HepG2 (cell line): ENCODE results near the gene CAMTA2. TPM values are rescaled to one million over a fixed set of nuclear protein-coding genes. Genes with fewer than 3 reads are reported as not detected.

Experiments
- ARNT2 ChIP-seq: sonication (generic); formaldehyde crosslinking; IDR thresholded peaks from 2 replicates; pipeline ENCODE4 v1.8.0; 2022; ENCODE audit warnings: mild to moderate bottlenecking, low read depth, missing genetic modification reagents, moderate library complexity
- ARNTL ChIP-seq: sonication (generic); formaldehyde crosslinking; IDR thresholded peaks from 2 replicates; pipeline ENCODE4 v1.4.0; 2020; ENCODE audit warnings: mild to moderate bottlenecking, missing genetic modification reagents
- EED ChIP-seq: sonication (generic); formaldehyde crosslinking; IDR thresholded peaks from 2 replicates; pipeline ENCODE4 v1.5.0; 2020; ENCODE audit warnings: mild to moderate bottlenecking, missing genetic modification reagents
- FOXC1 ChIP-seq: sonication (generic); formaldehyde crosslinking; IDR thresholded peaks from 2 replicates; pipeline ENCODE4 v1.8.0; 2022; ENCODE audit warnings: mild to moderate bottlenecking, missing genetic modification reagents, borderline replicate concordance
- IKZF5 ChIP-seq: IDR thresholded peaks from 2 replicates; pipeline ENCODE4 v1.6.1; 2018; ENCODE audit warnings: missing genetic modification reagents, mild to moderate bottlenecking, missing compliant biosample characterization
- KDM2A ChIP-seq: sonication (generic); formaldehyde crosslinking; IDR thresholded peaks from 2 replicates; pipeline ENCODE4 v1.4.0; 2020; ENCODE audit warnings: low read depth, missing genetic modification reagents, borderline replicate concordance
- MZF1 ChIP-seq: sonication (generic); formaldehyde crosslinking; IDR thresholded peaks from 2 replicates; pipeline ENCODE4 v1.8.1; 2023; ENCODE audit warnings: mild to moderate bottlenecking, missing genetic modification reagents, borderline replicate concordance
- RORA ChIP-seq: sonication (generic); formaldehyde crosslinking; IDR thresholded peaks from 2 replicates; pipeline ENCODE4 v1.5.0; 2020; ENCODE audit warnings: mild to moderate bottlenecking, missing genetic modification reagents, moderate library complexity
- SAP130 ChIP-seq: IDR thresholded peaks from 2 replicates; pipeline ENCODE4 v1.6.1; 2016; ENCODE audit warnings: low read depth
- SP5 ChIP-seq: IDR thresholded peaks from 2 replicates; pipeline ENCODE4 v1.6.1; 2016; ENCODE audit warnings: low read depth, borderline replicate concordance
- TFDP1 ChIP-seq: IDR thresholded peaks from 2 replicates; pipeline ENCODE4 v1.6.1; 2016; ENCODE audit warnings: missing compliant biosample characterization, missing genetic modification reagents, borderline replicate concordance
- THAP11 ChIP-seq: IDR thresholded peaks from 2 replicates; pipeline ENCODE4 v1.6.1; 2016; ENCODE audit warnings: missing biosample characterization, missing genetic modification reagents
- TSC22D2 ChIP-seq: sonication (generic); formaldehyde crosslinking; IDR thresholded peaks from 2 replicates; pipeline ENCODE4 v1.5.1; 2020; ENCODE audit warnings: missing genetic modification reagents, mild to moderate bottlenecking, borderline replicate concordance
- YEATS2 ChIP-seq: sonication (generic); formaldehyde crosslinking; IDR thresholded peaks from 2 replicates; pipeline ENCODE4 v1.4.0; 2020; ENCODE audit warnings: missing genetic modification reagents, borderline replicate concordance
- ZBTB37 ChIP-seq: sonication (generic); formaldehyde crosslinking; IDR thresholded peaks from 2 replicates; pipeline ENCODE4 v1.4.0; 2020; ENCODE audit warnings: mild to moderate bottlenecking, missing genetic modification reagents
- ZBTB7B ChIP-seq: sonication (generic); formaldehyde crosslinking; IDR thresholded peaks from 2 replicates; pipeline ENCODE4 v1.4.0; 2020; ENCODE audit warnings: missing genetic modification reagents
- ZNF329 ChIP-seq: sonication (generic); formaldehyde crosslinking; IDR thresholded peaks from 2 replicates; pipeline ENCODE4 v1.9.0; 2021; ENCODE audit warnings: low read depth, mild to moderate bottlenecking, missing genetic modification reagents
- ZNF333 ChIP-seq: sonication (generic); formaldehyde crosslinking; IDR thresholded peaks from 2 replicates; pipeline ENCODE4 v1.4.0; 2020; ENCODE audit warnings: mild to moderate bottlenecking, missing genetic modification reagents, borderline replicate concordance
- ZNF530 ChIP-seq: sonication (generic); formaldehyde crosslinking; IDR thresholded peaks from 2 replicates; pipeline ENCODE4 v1.5.0; 2020; ENCODE audit warnings: low read depth, mild to moderate bottlenecking, missing genetic modification reagents
- ZNF609 ChIP-seq: sonication (generic); formaldehyde crosslinking; IDR thresholded peaks from 2 replicates; pipeline ENCODE4 v1.4.0; 2020; ENCODE audit warnings: mild to moderate bottlenecking, missing genetic modification reagents, borderline replicate concordance
- polyA plus RNA-seq, 8 experiments: library from polyadenylated mRNA; depleted of rRNA in 3 of 8; stranded (reverse) in 7 of 8; unstranded in 1 of 8; fragments of >200 nt; fragmentation: Illumina TruSeq in 4 of 8; extraction: Trizol in 4 of 8; gene quantifications; 2 replicates each; pipeline versions ENCODE4 v1.2.1 to v1.2.3, GENCODE V29; 2011 to 2016; ENCODE audit warnings: low read depth in 4 of 8, missing spikeins in 1 of 8, mixed read lengths in 1 of 8; ENCODE audit not compliant: insufficient read depth in 1 of 8
- total RNA-seq, 5 experiments: library from RNA; depleted of rRNA; stranded (reverse); fragments of >200 nt; fragmentation: Illumina TruSeq; extraction: Trizol; gene quantifications; 2 replicates each; pipeline ENCODE4 v1.2.3, GENCODE V29; 2016; ENCODE audit warnings: low read depth in 1 of 5

Gene CAMTA2
- total and polyA plus RNA-seq, 2 of the 13 experiments (the other 11 are each of a cell fraction or from before 2014, with no cell fraction given) = 4.1 to 7.1 TPM

GRCh38 chr17:4947411-4948165 is 39.9 kb downstream of the CAMTA2 start (continued):
- TF ChIP-seq SP5 (no peak), THAP11 (CRISPR knock-in tag) (peak; percentile 4), ZBTB7B (0 out of 2 replicates have a peak, but pooled peaks have one; percentile 22), TFDP1 (CRISPR knock-in tag) (peak; percentile 58; the same call in 1 of the 2 replicates), ZNF530 (CRISPR knock-in tag) (no peak), ARNTL (CRISPR knock-in tag) (peak; percentile 31; the same call in 1 of the 2 replicates), MZF1 (CRISPR knock-in tag) (no peak), YEATS2 (CRISPR knock-in tag) (0 out of 2 replicates have a peak, but pooled peaks have one; percentile 39), ZBTB37 (CRISPR knock-in tag) (no peak), ZNF333 (CRISPR knock-in tag) (peak; percentile 49; the same call in 1 of the 2 replicates), FOXC1 (CRISPR knock-in tag) (peak; percentile 22; the same call in 1 of the 2 replicates), EED (CRISPR knock-in tag) (peak; percentile 86; the same call in 1 of the 2 replicates), SAP130 (CRISPR knock-in tag) (peak; percentile 53; the same call in 1 of the 2 replicates), RORA (CRISPR knock-in tag) (no peak), ZNF609 (no peak), KDM2A (peak; percentile 48; the same call in 1 of the 2 replicates), TSC22D2 (CRISPR knock-in tag) (peak; percentile 14; the same call in 1 of the 2 replicates), IKZF5 (no peak), ZNF329 (CRISPR knock-in tag) (no peak), ARNT2 (peak; percentile 32; the same call in 1 of the 2 replicates)
